Heart left ventricle (tissue), 16 donors: ENCODE measurements around the gene MSLN. TPM values are rescaled to one million over a fixed set of nuclear protein-coding genes. Genes with fewer than 3 reads are reported as not detected.

Experiments
- ATAC-seq, 4 donors: fragments of 200-7000 bp; cut with Tn5 transposase; one replicate each; pipeline ENCODE4 v1.9.1; 2020 to 2022; ENCODE audit warnings: moderate library complexity in 4 of 4, mild to moderate bottlenecking in 3 of 4, moderate number of reproducible peaks in 1 of 4
- DNase-seq, 5 donors: peaks; one replicate each; pipeline ENCODE4 v3.0.0-alpha.2; 2020
- H3K27ac ChIP-seq, 12 donors: fragments of 200-600 bp; sonication (generic) in 4 of 12; one replicate each; pipeline versions ENCODE4 v1.5.0 to v1.8.0; 2016 to 2022; ENCODE audit warnings: mild to moderate bottlenecking in 2 of 12
- H3K27me3 ChIP-seq, 9 donors: fragments of 200-600 bp; sonication (generic) in 2 of 9; one replicate each; pipeline versions ENCODE4 v1.5.1 to v1.8.0; 2016 to 2022; ENCODE audit warnings: mild to moderate bottlenecking in 3 of 9
- H3K36me3 ChIP-seq, 9 donors: fragments of 200-600 bp; sonication (generic) in 2 of 9; one replicate each; pipeline versions ENCODE4 v1.5.0 to v1.8.0; 2018 to 2022; ENCODE audit warnings: mild to moderate bottlenecking in 2 of 9
- H3K4me1 ChIP-seq, 12 donors: fragments of 200-600 bp; sonication (generic) in 4 of 12; one replicate each; pipeline versions ENCODE4 v1.5.0 to v1.8.0; 2016 to 2022; ENCODE audit warnings: mild to moderate bottlenecking in 3 of 12
- H3K4me3 ChIP-seq, 12 donors: fragments of 200-600 bp; sonication (generic) in 4 of 12; one replicate each; pipeline versions ENCODE4 v1.5.0 to v1.8.0; 2017 to 2022; ENCODE audit warnings: mild to moderate bottlenecking in 9 of 12, moderate library complexity in 4 of 12
- H3K9me3 ChIP-seq, 12 donors: fragments of 200-600 bp; sonication (generic) in 4 of 12; one replicate each; pipeline versions ENCODE4 v1.5.0 to v1.8.0; 2016 to 2022; ENCODE audit warnings: mild to moderate bottlenecking in 1 of 12
- CTCF ChIP-seq, 12 donors: fragments of 200-600 bp; sonication (generic) in 4 of 12; IDR thresholded peaks; one replicate each; pipeline versions ENCODE4 v1.5.0 to v1.8.0; 2018 to 2022; ENCODE audit warnings: antibody characterized with exemption in 12 of 12, mild to moderate bottlenecking in 5 of 12
- POLR2A ChIP-seq, 2 donors: fragments of 450-650 bp; IDR thresholded peaks; one replicate each; pipeline ENCODE4 v1.6.1; 2017; ENCODE audit warnings: antibody characterized with exemption in 2 of 2, mild to moderate bottlenecking in 2 of 2, moderate library complexity in 2 of 2
- WGBS, 4 donors: extraction: QIAGEN DNeasy Blood & Tissue Kit in 2 of 4; methylation state at CpG; one replicate each; pipeline versions ENCODE4 v1.1.5 to v1.1.7; 2013 to 2018; 5-methylcytosine and 5-hydroxymethylcytosine counted together
- intact Hi-C, 10 donors: fragments of 100-400 bp; cut with DNase I; formaldehyde crosslinking; loops; one replicate each; pipeline versions ENCODE4 v1.11.1 to v1.14.2; 2022
- polyA plus RNA-seq, 2 donors: library from polyadenylated mRNA; stranded (reverse); fragments of 200-250 nt; gene quantifications; one replicate each; pipeline ENCODE4 v1.2.3, GENCODE V29; 2013
- total RNA-seq, 9 donors: library from RNA; depleted of rRNA in 2 of 9; stranded (reverse); fragments of >200 nt in 2 of 9; fragmentation: NEBNext Ultra II Directional in 3 of 9; extraction: Animal tissue kit (Norgen Biotek cat#: 25700) in 3 of 9; gene quantifications; one replicate each; pipeline versions ENCODE4 v1.1.0 to v1.2.4, GENCODE V29; 2016 to 2023
- donor health status: ischemic (EF 13 %, LVEDD 7.1; RV severe dilation, severe dysfunction).
- donor health status: healthy with polysubstance abuse.
- donor health status: DM: no; HTN: yes; CAD: no.
- donor health status: DM: no; HTN: no; CAD: no.
- donor health status: ischemic (EF 25% LVEDD 6.9; RV normal size, moderate dysfunction).
- donor health status: ischemic (EF 25% LVEDD 5.7; RV mildly dilated, moderate dysfunction).
- donor health status: healthy.
- donor health status: DM: yes; HTN: yes; CAD: no.
- donor health status: ischemic (EF 35%, LVEDD 5.7; RV mildly dilated, moderate dysfunction).
- donor health status: nonischemic (EF 11% LVEDD 7.7; RV severe dilation, severe dysfunction).
- donor health status: DM: yes; HTN: yes; CAD: no.
- donor health status: PGD.
- donor health status: ischemic (EF 29% LVEDD 5.4; RV normal size, mild dysfunction).
- donor health status: nonischemic (EF 23%, LVEDD 6.1; RV moderate dilation, normal function).

Gene MSLN
- total and polyA plus RNA-seq, 11 donors: 0.48 to 82.2 (median 0.50) TPM; not detected in 8

- Histone ChIP-seq H3K9me3 (no peaks in the 10 kb centered on the region), H3K4me1 (peaks cover 10 to 40% (median 26%) of the 10 kb centered on the region in 12 donors), H3K27me3 (peaks cover 0 to 24% (median 0%) of the 10 kb centered on the region in 9 donors), H3K36me3 (peaks cover 0 to 16% (median 6%) of the 10 kb centered on the region in 9 donors), H3K27ac (peak within 1 kb of the TSS in 7 of 12 donors; percentile 14 to 55 (median 27)), H3K4me3 (peak within 1 kb of the TSS; percentile 38 to 65 (median 60))
- ATAC-seq (peak in 3 of 4 donors; percentile 10 to 44 (median 18)), DNase-seq (peak in 4 of 5 donors; percentile 55 to 81 (median 71))
- TF ChIP-seq POLR2A (IDR thresholded peaks at IDR 0.05) (no peak), CTCF (IDR thresholded peaks at IDR 0.05) (no peak)
- 2% methylated on average over 45 to 88 of the region's 88 CpGs; no CpG with 5 or more reads in 1 of the 4 donors for WGBS, 4 donors
- intact Hi-C loops: no loop called here
Observed at GRCh38 chr16:726438-727290, 33.9 kb upstream of the MSLN start, which contains the start of the genes CCDC78 and HAGHL. TSS of gene CCDC78 (minus strand) at chr16:726443. CDS start at chr16:726367, 76 bp downstream. TSS of gene HAGHL (plus strand) at chr16:727106. CDS start at chr16:727510, 404 bp downstream.

GRCh38 chr16:727291-727977, 33.1 kb upstream of the MSLN start:
- Histone ChIP-seq H3K27me3 (peaks cover 0 to 24% (median 0%) of the 10 kb centered on the region in 9 donors), H3K4me1 (peaks cover 8 to 33% (median 22%) of the 10 kb centered on the region in 12 donors), H3K36me3 (peaks cover 0 to 24% (median 13%) of the 10 kb centered on the region in 9 donors), H3K4me3 (peak overlapping the region; percentile 38 to 65 (median 60)), H3K9me3 (no peaks in the 10 kb centered on the region), H3K27ac (peak overlapping the region in 7 of 12 donors; percentile 14 to 55 (median 27))
- DNase-seq (peak in 1 of 5 donors; percentile 30), ATAC-seq (peak in 2 of 4 donors; percentile 0 to 2)
- WGBS, 4 donors: 0 to 1% (median 1%) methylated on average over 23 to 61 of the region's 61 CpGs
- TF ChIP-seq CTCF (IDR thresholded peaks at IDR 0.05): no peak
- TF ChIP-seq POLR2A (IDR thresholded peaks at IDR 0.05): no peak
- intact Hi-C loops: no loop called here

- TF ChIP-seq CTCF (IDR thresholded peaks at IDR 0.05) (no peak), POLR2A (IDR thresholded peaks at IDR 0.05) (no peak)
- H3K9me3 ChIP-seq: no peaks in the 10 kb centered on the region
- peaks cover 0 to 31% (median 17%) of the 10 kb centered on the region in 9 donors for H3K36me3 ChIP-seq
- WGBS, 4 donors: 1 to 2% (median 1%) methylated on average over 25 to 80 of the region's 80 CpGs; no CpG with 5 or more reads in 1 of the 4 donors
- H3K4me1 ChIP-seq: peaks cover 8 to 33% (median 22%) of the 10 kb centered on the region in 12 donors
- DNase-seq (peak; percentile 61 to 82 (median 70)), ATAC-seq (peak; percentile 13 to 53 (median 40))
- H3K27ac ChIP-seq: no peak overlapping the region
- intact Hi-C loops: no loop called here
- H3K27me3 ChIP-seq: peaks cover 0 to 24% (median 0%) of the 10 kb centered on the region in 9 donors
- H3K4me3 ChIP-seq: peak overlapping the region; percentile 38 to 65 (median 60)
Observed at GRCh38 chr16:728131-728889, 32.2 kb upstream of the MSLN start.
